ENCODE data around the gene IRF2.

Gene IRF2

GRCh38 chr4:184392748-184393559 lies 81.4 kb downstream of the IRF2 start:
- peak; percentile 18 for DNase-seq (ENCODE audit: low read depth)
- no peak for TF ChIP-seq CTCF (conservative IDR thresholded peaks at IDR 0.05; ENCODE audit: control insufficient read depth, insufficient read depth, low read depth, low read length)
- H3K4me3 ChIP-seq (ENCODE audit: control insufficient read depth, low read depth, low read length) = no peak overlapping the region

GRCh38 chr4:184392316-184392715 lies 82.0 kb downstream of the IRF2 start:
- no peak overlapping the region for H3K4me3 ChIP-seq (ENCODE audit: control insufficient read depth, low read depth, low read length)
- DNase-seq (ENCODE audit: low read depth) = no peak
- TF ChIP-seq CTCF (conservative IDR thresholded peaks at IDR 0.05; ENCODE audit: control insufficient read depth, insufficient read depth, low read depth, low read length) = no peak

GRCh38 chr4:184389978-184390900 lies 84.1 kb downstream of the IRF2 start:
- no peak overlapping the region for H3K4me3 ChIP-seq (ENCODE audit: control insufficient read depth, low read depth, low read length)
- TF ChIP-seq CTCF (conservative IDR thresholded peaks at IDR 0.05; ENCODE audit: control insufficient read depth, insufficient read depth, low read depth, low read length) = no peak
- no peak for DNase-seq (ENCODE audit: low read depth)

GRCh38 chr4:184388106-184388505 lies 86.2 kb downstream of the IRF2 start:
- TF ChIP-seq CTCF (conservative IDR thresholded peaks at IDR 0.05; ENCODE audit: control insufficient read depth, insufficient read depth, low read depth, low read length) = no peak
- DNase-seq (ENCODE audit: low read depth) = no peak
- no peak overlapping the region for H3K4me3 ChIP-seq (ENCODE audit: control insufficient read depth, low read depth, low read length)

GRCh38 chr4:184387351-184387750 lies 87.0 kb downstream of the IRF2 start:
- DNase-seq (ENCODE audit: low read depth) = no peak
- TF ChIP-seq CTCF (conservative IDR thresholded peaks at IDR 0.05; ENCODE audit: control insufficient read depth, insufficient read depth, low read depth, low read length) = no peak
- no peak overlapping the region for H3K4me3 ChIP-seq (ENCODE audit: control insufficient read depth, low read depth, low read length)

GRCh38 chr4:184386271-184386781 lies 88.0 kb downstream of the IRF2 start:
- no peak for DNase-seq (ENCODE audit: low read depth)
- TF ChIP-seq CTCF (conservative IDR thresholded peaks at IDR 0.05; ENCODE audit: control insufficient read depth, insufficient read depth, low read depth, low read length) = no peak
- H3K4me3 ChIP-seq (ENCODE audit: control insufficient read depth, low read depth, low read length) = no peak overlapping the region
